Pulmonary artery endothelial cell (primary cell): ENCODE results near the gene EYA2. TPM values are rescaled to one million over a fixed set of nuclear protein-coding genes. Genes with fewer than 3 reads are reported as not detected.
"Not testable (repeated sequence)": the region's sequence is repeated elsewhere in the genome, so short reads cannot be mapped to it uniquely, and the experiment has no call there.

Experiments
- DNase-seq: peaks from one replicate; pipeline ENCODE4 v3.0.0-alpha.2; 2011; ENCODE audit warnings: low read depth, low spot score
- total RNA-seq: library from RNA; depleted of rRNA; stranded (reverse); fragments of >200 nt; gene quantifications from 2 replicates; pipeline ENCODE4 v1.2.3, GENCODE V29; 2014

Gene EYA2
- total RNA-seq, 1 donor from 2014 or later, result not detected

GRCh38 chr20:46930640-46931339 is 36.1 kb downstream of the EYA2 start:
- DNase-seq, result no peak

- DNase-seq, result no peak
Measured at GRCh38 chr20:46931699-46932098, 37.1 kb downstream of the EYA2 start.

- not testable (repeated sequence) for DNase-seq
Measured at GRCh38 chr20:46932439-46932838, 37.8 kb downstream of the EYA2 start.

GRCh38 chr20:46933150-46933549 is 38.5 kb downstream of the EYA2 start:
- DNase-seq, result no peak

- DNase-seq, result no peak
Measured at GRCh38 chr20:46934746-46935287, 40.2 kb downstream of the EYA2 start.

GRCh38 chr20:46935394-46936017 is 40.9 kb downstream of the EYA2 start:
- no peak for DNase-seq

GRCh38 chr20:46936415-46937156 is 41.9 kb downstream of the EYA2 start:
- DNase-seq, result no peak

GRCh38 chr20:46937157-46937523 is 42.5 kb downstream of the EYA2 start:
- no peak for DNase-seq

- no peak for DNase-seq
Measured at GRCh38 chr20:46937533-46938226, 43.0 kb downstream of the EYA2 start.

- no peak for DNase-seq
Measured at GRCh38 chr20:46938434-46938833, 43.8 kb downstream of the EYA2 start.

GRCh38 chr20:46939031-46939965 is 44.7 kb downstream of the EYA2 start:
- no peak for DNase-seq

GRCh38 chr20:46940616-46941015 is 46.0 kb downstream of the EYA2 start:
- DNase-seq, result no peak

GRCh38 chr20:46941404-46941803 is 46.8 kb downstream of the EYA2 start:
- DNase-seq, result no peak

- DNase-seq, result no peak
Measured at GRCh38 chr20:46943861-46944591, 49.4 kb downstream of the EYA2 start.

- DNase-seq, result no peak
Measured at GRCh38 chr20:46945465-46945864, 50.8 kb downstream of the EYA2 start.

GRCh38 chr20:46946181-46946624 is 51.6 kb downstream of the EYA2 start:
- no peak for DNase-seq

- DNase-seq, result no peak
Measured at GRCh38 chr20:46946796-46947195, 52.2 kb downstream of the EYA2 start.

GRCh38 chr20:46948081-46948480 is 53.4 kb downstream of the EYA2 start:
- no peak for DNase-seq

GRCh38 chr20:46951405-46951804 is 56.8 kb downstream of the EYA2 start:
- DNase-seq, result no peak
